Measurements from ENCODE around the gene WDR37.
"Not testable (repeated sequence)": the region's sequence is repeated elsewhere in the genome, so short reads cannot be mapped to it uniquely, and the experiment has no call there.

Gene WDR37

GRCh38 chr10:1043532-1043995, 12.6 kb upstream of the WDR37 start:
- DNase-seq (ENCODE audit: low read depth in 2 of 2): no peak

DNA sequence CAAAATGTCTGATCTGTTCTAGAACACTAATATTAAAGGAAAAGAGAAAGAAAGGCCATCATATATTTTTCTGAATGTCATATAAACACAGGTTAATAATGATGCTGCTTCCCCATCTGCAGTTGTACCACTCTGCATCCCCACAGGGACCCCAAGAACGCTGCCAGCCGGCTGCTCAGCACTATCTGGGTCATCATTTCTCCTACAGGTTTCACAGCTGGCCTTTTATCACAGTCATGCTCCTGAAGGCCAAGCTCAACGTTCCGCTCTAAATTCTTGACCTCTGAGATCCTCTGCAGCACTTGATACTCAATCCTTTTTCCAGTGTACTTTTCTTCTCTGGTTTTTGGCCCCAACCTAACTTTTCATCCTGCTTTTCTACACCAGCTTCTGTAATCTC, 12.0 kb upstream of the WDR37 start:
- no peak for DNase-seq (ENCODE audit: low read depth in 2 of 2)

- no peak for DNase-seq (ENCODE audit: low read depth in 2 of 2)
Observed at GRCh38 chr10:1044964-1045363, 11.2 kb upstream of the WDR37 start.

DNA sequence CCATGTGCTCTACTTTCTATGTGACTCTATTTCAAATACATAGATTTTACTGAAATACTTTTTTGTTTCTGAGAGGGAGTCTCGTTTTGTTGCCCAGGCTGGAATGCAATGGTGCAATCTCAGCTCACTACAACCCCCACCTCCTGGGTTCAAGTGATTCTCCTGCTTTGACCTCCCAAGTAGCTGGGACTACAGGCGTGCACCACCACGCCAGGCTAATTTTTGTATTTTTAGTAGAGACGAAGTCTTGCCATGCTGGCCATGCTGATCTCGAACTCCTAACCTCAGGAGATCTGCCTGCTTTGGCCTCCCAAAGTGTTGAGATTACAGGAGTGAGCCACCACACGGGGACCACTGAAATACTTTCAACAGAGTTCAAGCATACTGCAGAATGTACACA, 10.8 kb upstream of the WDR37 start:
- no peak for DNase-seq (ENCODE audit: low read depth in 2 of 2)

GRCh38 chr10:1047937-1048336, 8.2 kb upstream of the WDR37 start:
- no peak for DNase-seq (ENCODE audit: low read depth in 2 of 2)

DNA sequence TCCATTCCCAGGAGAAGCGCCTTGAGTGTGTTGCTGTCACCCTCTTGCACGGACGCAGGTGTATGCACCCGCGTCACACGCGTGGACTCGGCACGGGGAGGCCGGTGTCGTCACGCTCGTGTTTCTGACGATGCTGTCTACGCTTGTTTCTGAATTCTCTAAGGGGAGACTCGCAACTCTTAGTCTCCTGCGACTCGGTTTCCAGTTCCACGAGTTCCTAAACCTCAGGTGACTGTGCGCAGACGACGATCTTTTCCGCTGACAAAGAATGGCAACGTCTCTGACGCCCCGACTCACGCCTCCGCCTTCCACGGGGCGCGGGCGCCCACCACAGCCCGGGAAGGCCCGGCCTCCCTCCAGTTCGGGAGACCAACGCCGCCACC, 7.8 kb upstream of the WDR37 start:
- DNase-seq (ENCODE audit: low read depth in 2 of 2): no peak

DNA sequence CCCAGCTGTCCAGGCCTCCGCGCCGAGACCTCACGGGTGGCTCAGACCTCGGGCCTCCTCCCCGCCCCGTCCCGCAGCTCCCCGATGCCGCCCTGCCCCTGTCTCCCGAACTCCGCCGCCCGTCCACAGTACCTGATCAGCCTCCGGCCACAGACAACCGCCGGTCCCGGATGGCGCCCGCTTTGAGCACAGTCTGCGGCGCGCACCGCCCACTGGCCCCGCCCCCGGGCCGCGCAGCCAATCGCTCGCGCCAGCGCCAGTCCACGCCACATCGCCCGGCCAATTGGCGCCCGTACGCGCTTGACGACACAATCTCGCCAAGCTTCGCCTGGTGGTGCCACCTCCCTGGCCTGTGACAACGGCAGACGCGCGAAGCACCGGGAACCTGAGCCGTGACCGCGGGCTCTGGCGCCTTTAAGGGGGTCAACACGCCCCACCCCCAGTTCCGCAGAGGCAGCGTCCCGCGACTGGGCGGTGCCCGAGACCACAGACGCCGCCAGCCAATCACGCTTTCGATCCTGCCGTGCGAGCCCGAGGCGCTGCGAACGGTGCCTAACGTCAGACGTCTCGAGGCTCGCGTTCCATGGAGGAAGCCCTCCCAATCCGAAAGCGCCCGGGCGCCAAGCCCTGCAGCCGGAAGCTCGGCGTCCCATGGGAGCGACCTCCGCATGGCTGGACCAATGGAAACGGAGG, 7.3 kb upstream of the WDR37 start, which contains the start of gene IDI1:
TSS of gene IDI1 (minus strand) at position 388 of the 693 bp plus-strand sequence. CDS start at position 272, 116 bp downstream.
- peak; percentile 92 to 93 for DNase-seq (ENCODE audit: low read depth in 2 of 2)

DNA sequence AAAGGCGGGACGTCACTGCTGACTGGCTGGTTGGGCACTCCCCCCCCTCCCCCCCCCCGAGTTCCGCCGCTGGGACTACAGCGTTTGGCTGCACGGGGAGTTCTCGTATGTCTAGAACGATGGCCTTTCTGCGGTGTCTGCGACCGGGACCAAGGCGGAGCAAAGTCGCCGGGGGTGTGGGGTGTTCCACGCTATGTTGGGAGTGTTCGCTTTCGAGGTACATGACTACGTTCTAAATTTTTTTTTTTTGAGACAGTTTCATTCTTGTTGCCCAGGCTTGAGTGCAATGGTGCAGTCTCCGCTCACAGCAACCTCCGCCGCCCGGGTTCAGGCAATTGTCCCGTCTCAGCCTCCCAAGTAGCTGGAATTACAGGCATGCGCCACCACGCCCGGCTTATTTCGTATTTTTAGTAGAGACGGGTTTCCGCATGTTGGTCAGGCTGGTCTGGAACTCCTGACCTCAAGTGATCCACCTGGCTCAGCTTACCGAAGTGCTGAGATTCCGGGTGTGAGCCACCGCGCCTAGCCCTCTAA, 6.7 kb upstream of the WDR37 start:
- DNase-seq (ENCODE audit: low read depth in 2 of 2): no peak

DNA sequence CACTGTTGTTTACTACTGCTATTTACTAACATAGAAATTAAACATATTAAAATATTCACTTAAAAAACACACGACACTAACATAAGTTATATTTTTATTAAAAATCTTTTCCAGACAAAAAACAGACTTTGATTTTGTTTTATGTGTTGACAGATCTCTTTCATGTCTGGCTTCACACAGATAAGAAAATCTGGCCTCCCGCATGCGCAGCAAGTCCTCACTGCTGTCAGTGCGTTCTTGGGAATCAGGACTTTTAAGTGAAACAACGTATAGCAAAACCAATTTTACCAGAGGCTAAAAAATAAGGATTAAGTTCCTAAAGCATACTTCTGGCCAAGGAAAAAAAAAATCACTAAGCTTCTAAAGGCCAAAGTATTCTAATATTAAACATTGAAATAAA, 6.0 kb upstream of the WDR37 start:
- DNase-seq (ENCODE audit: low read depth in 2 of 2): no peak

DNA sequence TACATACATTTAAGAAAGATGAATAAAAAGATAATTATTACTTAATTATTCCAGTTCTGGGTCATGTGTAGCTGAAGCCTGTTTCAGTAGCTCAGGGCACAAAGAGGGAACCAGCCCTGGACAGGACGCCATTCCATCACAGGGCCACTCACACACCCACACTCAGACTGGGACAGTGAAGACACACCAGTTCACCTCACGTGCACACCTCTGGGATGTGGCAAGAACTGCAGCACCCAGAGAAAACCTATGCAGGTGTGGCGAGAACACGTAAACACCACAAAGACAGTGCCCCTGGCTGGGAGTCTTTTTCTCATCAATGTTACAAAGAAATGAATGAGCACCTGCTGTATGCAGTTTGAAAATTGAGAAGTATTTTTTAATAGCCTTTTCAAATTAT, 5.6 kb upstream of the WDR37 start:
- no peak for DNase-seq (ENCODE audit: low read depth in 2 of 2)

DNA sequence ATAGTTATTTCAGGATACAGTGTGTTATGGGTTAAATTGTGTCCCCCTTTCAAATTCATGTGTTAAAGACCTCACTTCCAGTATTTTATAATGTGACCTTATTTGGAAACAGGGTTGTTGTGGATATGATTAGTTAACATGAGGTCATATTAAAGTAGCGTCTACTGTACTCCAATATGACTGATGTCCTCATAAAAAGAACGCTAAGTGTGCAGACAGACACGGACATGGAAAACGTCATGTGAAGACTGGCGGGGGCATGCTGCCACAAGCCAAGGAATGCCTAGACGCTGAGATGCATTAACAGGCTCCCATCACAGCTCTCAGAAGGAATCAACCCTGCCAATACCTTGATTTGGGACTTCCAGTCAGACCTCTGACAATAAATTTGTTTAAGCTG, 1.5 kb upstream of the WDR37 start:
- no peak for DNase-seq (ENCODE audit: low read depth in 2 of 2)

DNA sequence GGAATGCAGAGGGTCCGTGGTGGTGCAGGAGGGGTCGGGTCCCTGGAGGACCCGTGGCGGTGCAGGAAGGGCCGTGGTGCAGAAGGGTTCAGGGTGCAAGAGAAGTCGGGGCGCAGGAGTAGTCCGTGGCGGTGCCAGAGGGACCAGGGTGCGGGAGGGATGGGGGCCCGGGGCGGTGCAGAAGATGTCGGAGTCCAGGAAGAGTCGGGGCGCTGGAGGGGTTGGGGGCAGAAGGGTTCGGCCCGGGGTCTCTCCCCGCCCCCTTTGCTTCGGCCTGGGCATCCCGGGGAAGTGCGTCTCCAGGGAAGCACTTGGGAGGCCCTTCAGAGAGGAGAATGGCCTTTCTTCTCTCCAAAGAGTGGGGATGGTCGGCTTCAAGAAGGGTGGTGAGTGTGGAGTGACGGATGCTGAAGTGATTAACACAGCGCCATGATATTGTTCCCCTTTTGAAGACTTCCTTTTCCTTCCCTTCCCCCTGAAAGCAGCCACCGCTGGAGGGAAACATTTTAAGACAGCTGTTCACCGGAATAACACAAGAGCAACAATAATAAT, 997 bp downstream of the WDR37 start:
- DNase-seq (ENCODE audit: low read depth in 2 of 2): no peak

DNA sequence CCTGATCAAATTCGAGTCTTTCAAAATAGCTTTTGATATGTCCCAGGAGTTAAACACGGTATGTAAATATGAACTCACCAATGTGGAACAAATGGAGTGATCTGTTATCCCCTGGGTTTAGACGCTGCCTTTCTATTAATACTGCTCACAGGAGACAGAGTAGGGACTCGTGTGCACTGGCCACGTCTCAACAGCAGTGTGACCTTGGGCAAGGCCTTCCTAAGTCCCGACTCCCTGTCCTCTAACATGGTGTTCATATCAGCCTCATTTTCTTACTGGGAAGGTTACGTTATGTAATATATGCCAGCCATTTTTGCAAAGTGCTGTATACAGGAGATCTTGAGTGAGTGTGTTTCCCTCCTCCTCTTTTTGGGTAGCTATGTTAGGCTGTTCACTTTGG, 1.8 kb downstream of the WDR37 start:
- DNase-seq (ENCODE audit: low read depth in 2 of 2): no peak

GRCh38 chr10:1059902-1060301, 3.7 kb downstream of the WDR37 start:
- no peak for DNase-seq (ENCODE audit: low read depth in 2 of 2)

DNA sequence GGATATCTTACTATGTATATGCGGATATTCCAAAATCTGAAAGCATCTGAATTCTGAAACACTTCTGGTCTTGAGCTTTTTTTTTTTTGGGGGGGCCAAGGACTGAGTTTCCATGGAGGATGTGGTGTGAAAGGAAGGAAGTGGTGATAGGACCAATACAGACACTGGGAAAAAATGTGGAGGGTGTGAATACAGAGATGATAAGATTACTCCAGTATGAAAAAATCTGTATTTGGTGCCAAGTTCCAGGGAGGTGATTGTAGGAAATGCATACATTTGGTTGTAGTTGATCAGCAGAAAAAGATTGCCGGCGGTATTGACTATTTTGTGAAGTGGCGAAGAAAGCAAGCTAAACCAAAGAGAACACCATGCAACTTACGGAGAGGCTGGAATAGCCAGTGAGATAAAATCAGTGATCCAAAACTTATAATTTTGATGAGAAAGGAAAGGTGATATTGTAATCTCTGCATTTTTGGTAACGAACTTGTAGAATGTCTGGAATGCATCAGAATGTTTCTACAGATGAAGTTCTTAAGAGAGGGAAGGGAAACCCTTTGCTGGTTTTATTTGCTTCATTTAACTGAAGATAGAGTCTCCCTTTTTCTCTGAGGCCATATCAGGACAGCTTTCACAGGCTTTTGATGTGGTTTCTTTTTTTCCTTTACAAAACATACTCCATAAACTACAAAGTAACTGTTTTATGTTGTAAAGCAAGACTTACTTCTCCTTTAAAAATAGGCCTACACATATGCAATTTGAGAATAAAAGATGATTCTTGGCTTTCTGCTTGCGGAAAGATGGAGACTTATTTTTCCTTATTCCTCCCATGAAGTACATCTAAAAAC, 6.0 kb downstream of the WDR37 start:
- no peak for DNase-seq (ENCODE audit: low read depth in 2 of 2)

DNA sequence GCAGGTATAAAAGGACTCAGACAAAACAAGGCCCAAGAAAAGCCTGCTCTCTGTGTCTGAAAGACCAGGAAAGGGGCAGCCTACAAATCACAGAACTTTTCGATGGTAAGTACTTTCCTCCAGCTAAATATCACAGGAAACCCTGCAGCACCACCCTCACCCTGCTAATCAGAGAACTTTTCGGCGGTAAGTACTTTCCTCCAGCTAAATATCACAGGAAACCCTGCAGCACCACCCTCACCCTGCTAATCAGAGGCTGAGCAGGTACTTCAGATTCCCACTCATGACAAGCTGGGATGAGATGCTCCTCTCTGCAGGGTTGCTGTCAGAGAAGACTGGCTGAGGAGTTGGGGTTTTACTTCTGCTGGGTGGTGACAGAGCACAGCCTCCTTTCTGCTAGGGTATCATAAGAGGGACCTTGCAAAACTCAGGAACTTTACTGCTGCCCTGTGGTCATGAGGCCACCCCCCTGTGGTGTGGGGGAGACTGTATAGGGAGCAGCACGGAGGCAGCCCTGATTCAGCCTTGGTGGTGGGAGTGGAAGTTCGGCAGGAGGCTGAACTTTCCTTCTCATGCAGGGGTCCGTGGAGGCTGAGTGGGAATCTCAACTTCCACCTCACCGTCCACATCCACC, 7.2 kb downstream of the WDR37 start:
- no peak for DNase-seq (ENCODE audit: low read depth in 2 of 2)

- DNase-seq (ENCODE audit: low read depth in 2 of 2): no peak
Observed at GRCh38 chr10:1064964-1065247, 8.7 kb downstream of the WDR37 start.

GRCh38 chr10:1066734-1067133, 10.5 kb downstream of the WDR37 start:
- DNase-seq (ENCODE audit: low read depth in 2 of 2): not testable (repeated sequence)

DNA sequence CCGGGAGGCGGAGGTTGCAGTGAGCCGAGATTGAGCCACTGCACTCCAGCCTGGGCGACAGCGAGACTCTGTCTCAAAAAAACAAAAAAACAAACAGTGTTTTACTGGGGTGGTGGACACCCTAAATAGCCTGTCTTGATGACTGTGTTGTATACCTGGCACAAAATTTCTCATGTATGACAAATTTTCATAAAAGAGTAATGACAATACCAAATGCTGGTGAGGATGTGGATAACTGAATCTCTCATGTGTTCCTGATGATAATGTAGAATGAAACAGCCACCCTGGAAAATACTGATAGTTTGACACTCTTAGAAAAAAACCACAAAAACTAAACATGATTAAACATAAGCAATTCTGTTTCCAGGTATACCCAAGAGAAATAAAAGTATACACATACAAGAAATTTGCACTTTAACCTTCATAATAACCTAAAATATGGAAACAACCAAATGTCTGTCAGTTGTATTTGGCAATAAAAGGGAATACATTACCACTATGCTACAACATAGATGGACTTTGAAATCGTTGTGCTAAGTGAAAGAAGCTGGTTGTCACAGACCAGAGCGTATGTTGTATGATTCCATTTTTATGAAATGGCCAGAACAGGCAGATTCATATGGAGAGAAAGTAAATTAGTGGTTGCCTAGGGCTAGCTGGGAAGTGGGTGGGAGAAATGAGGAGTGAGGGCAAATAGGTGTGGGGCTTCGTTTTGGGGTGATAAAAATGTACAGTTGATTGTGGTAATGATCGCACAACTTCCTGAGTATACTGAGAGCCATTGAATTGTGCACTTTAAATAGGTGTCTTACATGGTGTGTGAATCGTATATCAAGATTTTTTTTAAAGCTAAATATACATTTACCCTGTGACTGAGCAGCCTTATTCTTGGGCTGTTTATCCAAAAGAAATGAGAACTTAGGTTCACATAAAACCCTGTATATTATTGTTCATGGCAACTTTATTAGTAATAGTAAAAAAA, 12.5 kb downstream of the WDR37 start:
- no peak for DNase-seq (ENCODE audit: low read depth in 2 of 2)

DNA sequence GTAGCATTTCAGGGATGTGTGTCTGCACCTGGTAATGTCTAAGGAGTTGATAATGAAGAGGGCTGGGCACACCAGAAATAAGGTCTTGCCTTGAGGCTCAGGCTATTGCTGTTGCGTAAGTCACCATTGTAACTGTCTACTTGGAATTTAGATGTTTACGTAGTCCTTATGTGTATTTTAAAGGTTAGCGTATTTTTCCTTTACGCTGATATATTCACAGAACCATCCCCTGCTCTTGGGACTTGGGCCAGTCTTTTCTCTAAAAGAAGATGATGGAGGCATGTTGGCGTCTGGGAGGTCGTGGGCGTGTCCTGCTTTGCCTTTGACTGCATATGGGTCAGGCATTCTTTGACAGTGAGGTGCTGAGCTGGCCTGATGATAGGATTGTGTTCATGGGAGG, 14.7 kb downstream of the WDR37 start:
- DNase-seq (ENCODE audit: low read depth in 2 of 2): no peak
